DOHH2 (cell line): ENCODE results near the gene DNAJC27.

Experiments
- CTCF ChIP-seq: fragments of 200-600 bp; sonication (generic); IDR thresholded peaks from one replicate; pipeline ENCODE4 v1.5.1; 2014; ENCODE audit warnings: antibody characterized with exemption, mild to moderate bottlenecking, low read depth, low read length; ENCODE audit not compliant: poor library complexity, severe bottlenecking
- EZH2phosphoT487 ChIP-seq: fragments of 200-600 bp; sonication (generic); IDR thresholded peaks from 2 replicates; pipeline ENCODE4 v1.6.1; 2017; ENCODE audit warnings: borderline replicate concordance, mild to moderate bottlenecking, antibody characterized with exemption, low read length, moderate library complexity, mixed read lengths

DNA sequence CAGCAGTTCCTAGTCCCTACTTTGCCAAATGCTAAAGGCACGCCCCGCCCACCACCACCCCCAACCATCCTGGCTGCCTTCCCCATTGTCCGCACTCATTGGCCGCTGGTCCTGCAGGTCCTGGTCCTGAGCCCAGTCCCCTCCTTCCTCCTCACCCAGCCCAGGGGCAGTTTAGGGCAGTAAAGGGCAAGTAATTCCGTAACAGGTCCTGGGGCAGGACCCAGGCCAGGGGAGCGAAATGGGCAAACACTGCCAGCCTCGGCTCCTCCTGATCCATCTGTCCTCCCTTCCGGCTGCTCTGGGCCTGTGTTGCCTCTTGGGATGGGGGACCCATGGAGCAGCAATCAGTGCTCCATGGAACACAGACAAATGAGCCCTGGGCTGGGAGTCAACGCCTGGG is 57.8 kb downstream of the DNAJC27 start:
- TF ChIP-seq CTCF (no peak), EZH2phosphoT487 (no peak)
